K562 (cell line): Measurements from ENCODE around the gene KCTD15.

ENCODE experiments used
- CHD2 ChIP-seq: IDR thresholded peaks from 2 replicates; pipeline ENCODE4 v1.6.1; 2011; ENCODE audit warnings: low read depth, low read length
- CREB3 ChIP-seq: fragments of 450-650 bp; conservative IDR thresholded peaks from 2 replicates; pipeline ENCODE4 v1.6.1; 2016; ENCODE audit warnings: missing genetic modification characterization, low read depth, mild to moderate bottlenecking, missing compliant biosample characterization, moderate library complexity
- CTCF ChIP-seq, 3 experiments: IDR thresholded peaks in 2 of 3; conservative IDR thresholded peaks in 1 of 3; 2 replicates each; pipeline ENCODE4 v1.5.1; 2011 to 2012; ENCODE audit warnings: low read length in 3 of 3, mild to moderate bottlenecking in 3 of 3, control low read depth in 2 of 3, improper control_type of control experiment in 1 of 3, inconsistent platforms in 1 of 3, low read depth in 1 of 3, mixed read lengths in 1 of 3, moderate library complexity in 1 of 3; ENCODE audit not compliant: insufficient read depth in 2 of 3
- KDM1A ChIP-seq, 2 experiments: fragments of 450-650 bp; IDR thresholded peaks; 2 replicates each; pipeline ENCODE4 v1.6.1; 2016; ENCODE audit warnings: mild to moderate bottlenecking in 2 of 2
- POLR2AphosphoS5 ChIP-seq: IDR thresholded peaks from 2 replicates; pipeline ENCODE4 v1.6.1; 2011; ENCODE audit warnings: mild to moderate bottlenecking, low read depth, low read length, moderate library complexity; ENCODE audit not compliant: control insufficient read depth, insufficient read depth
- REST ChIP-seq, 2 experiments: fragments of 450-650 bp; formaldehyde crosslinking in 1 of 2; IDR thresholded peaks; 2 replicates each; pipeline versions ENCODE4 v1.4.0 to v1.6.1; 2014 to 2020; ENCODE audit warnings: mild to moderate bottlenecking in 2 of 2, borderline replicate concordance in 1 of 2, low read depth in 1 of 2
- ZZZ3 ChIP-seq: fragments of 450-650 bp; IDR thresholded peaks from 2 replicates; pipeline ENCODE4 v1.6.1; 2016; ENCODE audit warnings: antibody characterized with exemption, mild to moderate bottlenecking, moderate library complexity

- TF ChIP-seq CREB3 (tag): no peak
- no peak for TF ChIP-seq KDM1A (IDR thresholded peaks at IDR 0.05)
- no peak for TF ChIP-seq CHD2
- TF ChIP-seq ZZZ3: no peak
- no peak for TF ChIP-seq POLR2AphosphoS5
- TF ChIP-seq CTCF (IDR thresholded peaks at IDR 0.05 in 2 of 3, conservative IDR thresholded peaks at IDR 0.05 in 1 of 3; ENCODE audit: insufficient read depth in 2 of 3, low read depth in 1 of 3, low read length in 3 of 3): no peak
- TF ChIP-seq REST (IDR thresholded peaks at IDR 0.05; ENCODE audit: borderline replicate concordance): no peak
- no peak for TF ChIP-seq REST (CRISPR knock-in tag; IDR thresholded peaks at IDR 0.05; ENCODE audit: low read depth)
These were observed 19.0 kb downstream of the KCTD15 start for GRCh38 chr19:33815380-33816340.
